GM23338 (cell line): ENCODE measurements around the gene GRAMD1B. TPM values are rescaled to one million over a fixed set of nuclear protein-coding genes. Genes with fewer than 3 reads are reported as not detected.

Experiments used
- ATAC-seq: fragments of 200-7000 bp; cut with Tn5 transposase; 3 replicates; pipeline ENCODE4 v1.9.1; 2020
- DNase-seq: peaks from one replicate; pipeline ENCODE4 v3.0.0-alpha.2; 2015; ENCODE audit warnings: low spot score
- H2AFZ ChIP-seq: fragments of 200-600 bp; sonication (generic); 2 replicates; pipeline ENCODE4 v1.8.0; 2016; ENCODE audit warnings: antibody characterized with exemption, mild to moderate bottlenecking, moderate library complexity
- H3F3A ChIP-seq: fragments of 200-600 bp; sonication (generic); replicated peaks from 2 replicates; pipeline ENCODE4 v1.8.0; 2017; ENCODE audit warnings: antibody characterized with exemption, mixed run types, low read depth
- H3K27ac ChIP-seq: fragments of 200-600 bp; sonication (generic); 2 replicates; pipeline ENCODE4 v1.6.1; 2016; ENCODE audit warnings: low read depth
- H3K27me3 ChIP-seq: fragments of 200-600 bp; sonication (generic); 2 replicates; pipeline ENCODE4 v1.8.0; 2016; ENCODE audit warnings: mild to moderate bottlenecking, mixed run types, moderate library complexity; ENCODE audit not compliant: insufficient read depth
- H3K36me3 ChIP-seq: fragments of 200-600 bp; sonication (generic); 2 replicates; pipeline ENCODE4 v1.8.0; 2016; ENCODE audit warnings: mild to moderate bottlenecking; ENCODE audit not compliant: insufficient read depth
- H3K4me1 ChIP-seq: fragments of 200-600 bp; sonication (generic); 2 replicates; pipeline ENCODE4 v1.8.0; 2016; ENCODE audit warnings: mild to moderate bottlenecking, moderate library complexity; ENCODE audit not compliant: insufficient read depth
- H3K4me2 ChIP-seq: fragments of 200-600 bp; sonication (generic); 2 replicates; pipeline ENCODE4 v1.7.1; 2017; ENCODE audit warnings: mixed run types
- H3K4me3 ChIP-seq: fragments of 200-600 bp; sonication (generic); 2 replicates; pipeline ENCODE4 v1.6.1; 2016; ENCODE audit warnings: mixed run types
- H3K79me2 ChIP-seq: fragments of 200-600 bp; sonication (generic); replicated peaks from 2 replicates; pipeline ENCODE4 v1.8.0; 2017; ENCODE audit warnings: mild to moderate bottlenecking; ENCODE audit not compliant: insufficient read depth
- H3K9me2 ChIP-seq: fragments of 200-600 bp; sonication (generic); 2 replicates; pipeline ENCODE4 v1.8.0; 2017; ENCODE audit not compliant: insufficient read depth
- H4K20me1 ChIP-seq: fragments of 200-600 bp; sonication (generic); replicated peaks from 2 replicates; pipeline ENCODE4 v1.8.0; 2017; ENCODE audit warnings: mild to moderate bottlenecking; ENCODE audit not compliant: insufficient read depth
- H3K27ac Mint-ChIP-seq: 2 replicates; pipeline ENCODE4 v1.8.0; 2020; ENCODE audit warnings: inconsistent platforms, mild to moderate bottlenecking, moderate library complexity, mixed read lengths
- H3K27me3 Mint-ChIP-seq: 3 replicates; pipeline ENCODE4 v1.8.0; 2022; ENCODE audit warnings: low read depth, mild to moderate bottlenecking, moderate library complexity, mixed read lengths, inconsistent platforms; ENCODE audit not compliant: insufficient read depth, poor library complexity
- H3K36me3 Mint-ChIP-seq: 3 replicates; pipeline ENCODE4 v1.8.0; 2021; ENCODE audit warnings: low read depth, mild to moderate bottlenecking, inconsistent platforms, moderate library complexity, mixed read lengths
- H3K4me1 Mint-ChIP-seq: 3 replicates; pipeline ENCODE4 v1.8.0; 2020; ENCODE audit warnings: mild to moderate bottlenecking, inconsistent platforms, mixed read lengths
- H3K4me3 Mint-ChIP-seq: 3 replicates; pipeline ENCODE4 v1.8.0; 2021; ENCODE audit warnings: moderate library complexity, mild to moderate bottlenecking, inconsistent platforms, mixed read lengths
- H3K9me3 Mint-ChIP-seq: 3 replicates; pipeline ENCODE4 v1.8.0; 2020; ENCODE audit warnings: moderate library complexity, mild to moderate bottlenecking, inconsistent platforms, mixed read lengths
- CREB1 ChIP-seq: fragments of 250-450 bp; sonication (Bioruptor Pico); IDR thresholded peaks from 2 replicates; pipeline ENCODE4 v1.5.0; 2020; ENCODE audit warnings: low read depth, mild to moderate bottlenecking, moderate library complexity
- CTCF ChIP-seq, 2 experiments: fragments of 200-600 bp in 1 of 2; sonication (generic) in 1 of 2; conservative IDR thresholded peaks; 2 replicates each; pipeline versions ENCODE4 v1.5.1 to v1.6.1; 2016 to 2017; ENCODE audit warnings: antibody characterized with exemption in 2 of 2, low read depth in 2 of 2, mild to moderate bottlenecking in 2 of 2, moderate library complexity in 1 of 2
- ETS1 ChIP-seq: IDR thresholded peaks from 2 replicates; pipeline ENCODE4 v1.6.1; 2016; ENCODE audit warnings: antibody characterized with exemption
- EZH2phosphoT487 ChIP-seq: fragments of 200-600 bp; sonication (generic); IDR thresholded peaks from one replicate; pipeline ENCODE4 v1.8.1; 2018; ENCODE audit warnings: antibody characterized with exemption; ENCODE audit not compliant: unreplicated experiment
- NANOG ChIP-seq: IDR thresholded peaks from 2 replicates; pipeline ENCODE4 v1.6.1; 2016; ENCODE audit warnings: antibody characterized with exemption, borderline replicate concordance
- ZNF462 ChIP-seq: fragments of 250-450 bp; sonication (Bioruptor Pico); IDR thresholded peaks from 2 replicates; pipeline ENCODE4 v1.5.0; 2020; ENCODE audit warnings: mild to moderate bottlenecking, moderate library complexity
- polyA plus RNA-seq: library from polyadenylated mRNA; unstranded; fragments of >200 nt; fragmentation: Nextera tagmentation; extraction: Ambion mirVana; gene quantifications from 2 replicates; pipeline ENCODE4 v1.2.1, GENCODE V29; 2016
- total RNA-seq: library from RNA; depleted of rRNA; stranded (reverse); fragments of >200 nt; shearing (Covaris generic); gene quantifications from 2 replicates; pipeline ENCODE4 v1.2.3, GENCODE V29; 2014

GRAMD1B gene
- total and polyA plus RNA-seq, 2 experiments from 2014 or later: 3.7 to 24.3 TPM

- 0 out of 2 replicates have a peak, but pooled peaks cover 6% of the 10 kb centered on the region for H3F3A ChIP-seq
- peaks cover 48% of the 10 kb centered on the region for H3K4me1 Mint-ChIP-seq
- DNase-seq (peak; percentile 78), ATAC-seq (no peak)
- no peak overlapping the region for H3K4me3 ChIP-seq
- peaks cover 23% of the 10 kb centered on the region for H3K36me3 Mint-ChIP-seq
- H3K36me3 ChIP-seq: no peaks in the 10 kb centered on the region; the same call in 1 of the 2 replicates
- no peak overlapping the region for H3K27ac ChIP-seq
- no peak for TF ChIP-seq ETS1
- peak; percentile 59 to 65 for TF ChIP-seq CTCF (conservative IDR thresholded peaks at IDR 0.05; ENCODE audit: low read depth in 2 of 2)
- no peak for TF ChIP-seq EZH2phosphoT487
- H3K27ac Mint-ChIP-seq: no peak overlapping the region
- H3K27me3 Mint-ChIP-seq: peaks cover 16% of the 10 kb centered on the region
- H3K4me2 ChIP-seq: no peak overlapping the region
- H3K9me3 Mint-ChIP-seq: no peaks in the 10 kb centered on the region
- H4K20me1 ChIP-seq: no peaks in the 10 kb centered on the region; the same call in 1 of the 2 replicates
- H3K9me2 ChIP-seq: no peaks in the 10 kb centered on the region
- peaks cover 9% of the 10 kb centered on the region for H3K27me3 ChIP-seq
- H3K4me1 ChIP-seq: peaks cover 37% of the 10 kb centered on the region
- H3K79me2 ChIP-seq: peaks cover 37% of the 10 kb centered on the region
- H2AFZ ChIP-seq: no peak overlapping the region
- no peak overlapping the region for H3K4me3 Mint-ChIP-seq
Observed at GRCh38 chr11:123434262-123434661, 4.2 kb downstream of the GRAMD1B start.

- no peak; the same call in 2 of the 3 replicates for ATAC-seq
- Histone ChIP-seq H3K4me1 (peaks cover 32% of the 10 kb centered on the region), H3K79me2 (peaks cover 39% of the 10 kb centered on the region), H3F3A (0 out of 2 replicates have a peak, but pooled peaks cover 6% of the 10 kb centered on the region), H3K27me3 (peaks cover 9% of the 10 kb centered on the region), H2AFZ (no peak overlapping the region), H3K9me2 (no peaks in the 10 kb centered on the region), H3K27ac (no peak overlapping the region), H4K20me1 (no peaks in the 10 kb centered on the region; the same call in 1 of the 2 replicates), H3K4me2 (no peak overlapping the region), H3K36me3 (no peaks in the 10 kb centered on the region; the same call in 1 of the 2 replicates), H3K4me3 (no peak overlapping the region)
- Mint-ChIP-seq H3K4me3 (no peak overlapping the region), H3K9me3 (no peaks in the 10 kb centered on the region), H3K4me1 (peaks cover 44% of the 10 kb centered on the region), H3K27ac (no peak overlapping the region), H3K27me3 (peaks cover 16% of the 10 kb centered on the region), H3K36me3 (peaks cover 23% of the 10 kb centered on the region)
- TF ChIP-seq CREB1 (CRISPR knock-in tag): no peak
- TF ChIP-seq NANOG: no peak
- TF ChIP-seq ZNF462 (CRISPR knock-in tag): peak; percentile 71; the same call in 1 of the 2 replicates
- DNase-seq: peak; percentile 53
Observed at GRCh38 chr11:123434911-123435310, 4.8 kb downstream of the GRAMD1B start.
